ENCODE measurements around the gene ITPRID2. TPM values are rescaled to one million over a fixed set of nuclear protein-coding genes. Genes with fewer than 3 reads are reported as not detected.

Gene ITPRID2
- total RNA-seq, result 100 to 1,000 TPM in 2 of 4 donors, 10 to 100 TPM in 2; 80.3 to 162 (median 97.6) TPM

GRCh38 chr2:181891258-181891965 is at the start of gene ITPRID2:
ITPRID2 (plus strand) TSS chr2:181891730; CDS start chr2:181892067, 337 bp downstream.
- TF ChIP-seq CTCF (IDR thresholded peaks at IDR 0.05; ENCODE audit: low read depth), result no peak

DNA sequence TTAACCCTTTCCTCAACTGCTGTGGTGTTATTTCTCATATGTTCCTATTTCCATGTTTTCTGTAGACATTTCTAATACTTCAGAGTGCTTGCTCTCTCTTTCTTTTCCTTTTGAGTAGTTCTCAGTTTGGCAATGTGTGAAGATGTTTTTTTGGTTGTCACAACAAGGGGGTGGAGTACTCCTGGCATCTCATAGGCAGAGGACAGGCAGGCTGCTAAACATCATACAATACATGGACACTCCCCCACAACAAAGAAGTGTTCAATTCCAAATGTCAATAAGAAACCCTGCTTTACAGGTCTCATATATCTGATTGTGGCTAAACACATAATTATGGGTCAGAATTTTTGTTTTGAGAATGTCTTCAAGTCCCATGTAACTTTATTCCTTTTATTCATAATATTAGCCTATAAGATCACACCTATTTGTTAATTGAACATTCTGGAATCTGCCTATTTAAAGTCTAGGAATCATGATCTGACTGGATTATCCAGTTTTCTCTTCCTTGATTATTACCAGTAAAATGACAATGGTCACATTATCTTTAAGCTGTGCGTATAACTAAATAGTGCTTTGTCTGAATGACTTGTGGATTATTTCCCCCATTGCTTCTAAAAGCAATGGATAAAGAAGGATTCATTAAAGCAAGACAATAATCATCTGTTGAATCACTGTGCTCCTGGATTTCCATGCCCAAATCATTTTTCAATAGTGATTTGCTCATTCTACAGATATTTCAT is 46.8 kb upstream of the ITPRID2 start:
- TF ChIP-seq CTCF (IDR thresholded peaks at IDR 0.05; ENCODE audit: low read depth), result no peak

- TF ChIP-seq CTCF (IDR thresholded peaks at IDR 0.05; ENCODE audit: low read depth), result no peak
Measured at GRCh38 chr2:181846399-181847197, 44.9 kb upstream of the ITPRID2 start.

GRCh38 chr2:181847198-181847556 is 44.4 kb upstream of the ITPRID2 start:
- TF ChIP-seq CTCF (IDR thresholded peaks at IDR 0.05; ENCODE audit: low read depth), result no peak

GRCh38 chr2:181847702-181848101 is 43.8 kb upstream of the ITPRID2 start:
- TF ChIP-seq CTCF (IDR thresholded peaks at IDR 0.05; ENCODE audit: low read depth), result no peak

GRCh38 chr2:181848261-181848886 is 43.2 kb upstream of the ITPRID2 start:
- no peak for TF ChIP-seq CTCF (IDR thresholded peaks at IDR 0.05; ENCODE audit: low read depth)
